GM12872 (cell line): ENCODE results near the gene FGF19.

Experiments used
- TF ChIP-seq, protein P1 (sequence below): IDR thresholded peaks from 3 replicates; pipeline ENCODE4 v1.5.1; 2011; ENCODE audit warnings: low read depth, mild to moderate bottlenecking, low read length, moderate library complexity; ENCODE audit not compliant: insufficient read depth

FGF19 gene

DNA sequence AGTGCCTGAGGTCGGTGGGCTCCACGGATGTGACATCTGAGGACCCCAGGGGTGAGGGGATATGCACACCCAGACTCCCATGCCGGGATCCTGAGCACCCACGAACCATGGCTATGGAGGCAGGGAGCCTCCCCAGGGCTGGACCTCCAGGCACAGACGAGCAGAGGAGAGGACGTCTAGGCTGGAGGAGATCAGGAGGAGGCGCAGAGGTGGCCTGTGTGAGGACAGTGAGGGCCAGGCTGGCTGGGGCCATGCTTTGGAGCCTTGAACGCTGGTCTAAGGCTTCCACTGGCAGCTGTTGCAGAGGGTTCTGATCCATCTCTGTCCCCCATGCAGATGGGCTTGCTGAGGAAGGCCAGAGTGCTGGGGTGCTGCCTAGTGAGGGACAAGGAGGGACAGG, 42.3 kb upstream of the FGF19 start:
- TF ChIP-seq, protein P1, sequence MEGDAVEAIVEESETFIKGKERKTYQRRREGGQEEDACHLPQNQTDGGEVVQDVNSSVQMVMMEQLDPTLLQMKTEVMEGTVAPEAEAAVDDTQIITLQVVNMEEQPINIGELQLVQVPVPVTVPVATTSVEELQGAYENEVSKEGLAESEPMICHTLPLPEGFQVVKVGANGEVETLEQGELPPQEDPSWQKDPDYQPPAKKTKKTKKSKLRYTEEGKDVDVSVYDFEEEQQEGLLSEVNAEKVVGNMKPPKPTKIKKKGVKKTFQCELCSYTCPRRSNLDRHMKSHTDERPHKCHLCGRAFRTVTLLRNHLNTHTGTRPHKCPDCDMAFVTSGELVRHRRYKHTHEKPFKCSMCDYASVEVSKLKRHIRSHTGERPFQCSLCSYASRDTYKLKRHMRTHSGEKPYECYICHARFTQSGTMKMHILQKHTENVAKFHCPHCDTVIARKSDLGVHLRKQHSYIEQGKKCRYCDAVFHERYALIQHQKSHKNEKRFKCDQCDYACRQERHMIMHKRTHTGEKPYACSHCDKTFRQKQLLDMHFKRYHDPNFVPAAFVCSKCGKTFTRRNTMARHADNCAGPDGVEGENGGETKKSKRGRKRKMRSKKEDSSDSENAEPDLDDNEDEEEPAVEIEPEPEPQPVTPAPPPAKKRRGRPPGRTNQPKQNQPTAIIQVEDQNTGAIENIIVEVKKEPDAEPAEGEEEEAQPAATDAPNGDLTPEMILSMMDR, result no peak

DNA sequence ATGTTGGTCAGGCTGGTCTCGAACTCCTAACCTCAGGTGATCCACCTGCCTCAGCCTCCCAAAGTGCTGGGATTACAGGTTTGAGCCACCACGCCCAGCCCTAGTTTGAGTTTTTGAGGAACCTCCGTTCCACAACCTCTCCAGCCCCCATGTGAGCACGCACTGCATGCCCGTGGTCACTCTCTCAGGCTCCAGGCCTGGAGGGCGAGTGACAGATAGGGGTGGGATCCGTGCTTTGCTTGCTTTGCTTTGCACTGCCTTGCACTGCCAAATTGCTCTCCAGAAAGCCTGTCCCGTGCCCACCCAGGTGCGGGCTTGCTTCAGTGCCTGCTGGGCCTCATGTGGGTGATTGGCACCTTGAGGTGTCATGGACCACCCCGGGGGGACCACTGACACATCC, 41.4 kb upstream of the FGF19 start:
- TF ChIP-seq, protein P1, result no peak

DNA sequence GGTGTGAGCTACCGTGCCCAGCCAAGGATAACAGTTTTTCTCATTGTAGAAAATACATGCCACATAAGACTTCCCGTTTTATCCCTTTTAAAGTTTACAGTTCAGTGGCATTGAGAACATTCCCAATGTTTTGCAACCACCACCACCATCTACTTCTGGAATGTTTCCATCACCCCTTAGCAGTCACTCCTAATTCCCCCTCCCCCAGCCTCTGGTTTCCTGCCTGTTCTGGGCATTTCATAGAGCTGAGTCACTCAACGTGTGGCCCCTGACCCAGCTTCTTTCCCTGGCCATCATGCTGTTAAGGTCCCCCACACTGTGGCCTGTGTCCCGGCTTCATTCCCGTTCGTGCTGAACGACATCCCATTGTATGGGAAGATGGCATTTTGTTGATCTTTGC, 40.6 kb upstream of the FGF19 start:
- TF ChIP-seq, protein P1, result no peak

DNA sequence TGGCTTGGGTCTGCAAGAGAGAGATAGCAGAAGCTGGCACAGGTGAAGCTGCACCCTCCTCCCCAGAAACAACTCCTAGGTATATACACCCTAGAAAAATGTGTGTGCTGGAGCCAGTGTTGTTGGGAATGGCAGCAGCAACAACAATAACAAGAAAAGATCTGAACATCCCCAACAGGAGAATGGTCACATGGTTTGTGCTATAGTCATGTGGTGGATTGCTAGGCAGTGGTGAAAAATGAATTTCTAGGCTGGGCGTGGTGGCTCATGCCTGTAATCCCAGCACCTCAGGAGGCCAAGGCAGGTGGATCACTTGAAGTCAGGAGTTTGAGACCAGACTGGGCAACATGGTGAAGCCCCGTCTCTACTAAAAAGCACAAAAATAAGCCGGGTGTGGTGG, 31.0 kb upstream of the FGF19 start:
- TF ChIP-seq, protein P1, result no peak

DNA sequence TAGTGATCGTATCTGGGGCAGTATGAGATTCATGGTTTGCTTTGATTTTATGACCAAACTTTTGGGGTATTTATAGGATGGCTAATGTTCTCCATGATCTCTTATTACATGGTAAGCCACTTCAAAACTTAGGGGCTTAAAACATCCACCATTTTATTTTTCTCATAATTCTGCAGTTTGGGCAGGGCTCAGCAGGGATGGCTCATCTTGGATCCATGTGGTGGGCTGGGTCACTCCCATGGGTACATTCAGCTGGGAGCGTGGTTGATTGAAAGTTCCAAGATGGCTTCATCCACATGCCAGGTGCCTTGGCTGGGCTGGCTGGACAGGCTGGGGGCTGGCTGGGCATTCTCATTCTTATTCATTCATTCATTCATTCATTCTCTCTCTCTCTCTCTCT, 30.5 kb upstream of the FGF19 start:
- TF ChIP-seq, protein P1, result no peak

DNA sequence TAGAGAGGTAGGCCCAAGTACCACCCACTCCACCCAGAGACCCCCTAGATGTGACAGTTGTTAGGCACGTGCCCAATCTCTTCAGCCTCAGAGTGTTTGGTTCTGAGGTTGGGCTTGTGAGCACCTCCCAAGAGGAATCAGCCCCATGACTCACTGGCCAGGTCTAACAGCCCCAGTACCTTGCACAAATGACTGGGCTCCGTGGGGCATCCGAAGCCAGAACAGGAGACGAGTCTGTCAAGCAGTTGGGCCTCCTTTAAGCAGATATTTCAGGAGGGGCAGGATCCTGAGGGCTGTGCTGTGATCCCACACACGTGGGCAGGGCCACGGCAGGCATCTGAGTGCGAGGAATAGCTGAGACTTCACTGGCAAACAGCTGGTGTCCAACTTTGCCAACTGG, 29.1 kb upstream of the FGF19 start:
- TF ChIP-seq, protein P1, result no peak

DNA sequence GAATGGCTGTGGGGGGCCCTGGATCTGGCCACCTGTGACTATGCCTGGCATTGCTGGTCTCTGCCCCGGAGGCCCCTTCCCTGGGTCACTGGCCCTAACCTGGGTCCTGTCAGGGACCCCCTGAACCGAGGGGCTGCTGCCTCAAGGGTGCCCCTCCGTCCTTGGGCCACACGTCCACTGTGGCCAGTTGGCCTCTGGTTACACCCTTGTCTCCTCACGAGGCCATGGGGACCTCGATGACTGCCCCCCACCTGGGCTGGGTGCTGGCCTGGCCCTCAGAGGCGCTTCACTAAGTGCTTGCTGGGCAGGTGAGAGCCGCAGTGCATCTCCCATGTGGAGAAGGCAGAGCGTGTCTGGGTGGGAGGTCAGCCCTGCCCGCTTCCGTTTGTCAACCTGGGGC, 27.3 kb upstream of the FGF19 start:
- TF ChIP-seq, protein P1, result no peak

DNA sequence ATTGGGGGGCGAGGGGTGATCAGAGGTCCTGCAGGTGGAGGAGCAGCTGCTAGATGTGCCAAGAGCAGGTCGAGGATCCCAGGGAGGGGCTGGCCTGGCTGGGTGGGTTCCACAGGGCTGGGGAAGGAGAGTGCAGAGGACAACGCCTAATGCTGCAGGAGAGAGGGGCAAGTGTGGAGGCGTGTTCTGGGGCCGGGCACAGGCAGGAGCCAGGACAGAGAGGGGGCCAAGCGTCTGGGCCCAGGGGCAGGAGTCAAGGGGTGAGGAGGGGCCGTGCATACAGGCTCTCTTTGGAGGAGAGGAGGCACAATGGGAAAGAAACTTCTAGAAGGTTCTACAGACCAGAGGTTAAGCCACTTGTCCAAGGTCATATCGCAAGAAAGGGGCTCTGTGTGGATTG, 26.7 kb upstream of the FGF19 start:
- TF ChIP-seq, protein P1, result no peak
